GM12892 (cell line): ENCODE results near the gene WDR70.

Source experiments
- POLR2A ChIP-seq: IDR thresholded peaks from 2 replicates; pipeline ENCODE4 v1.6.1; 2011; ENCODE audit warnings: low read depth, low read length, control low read depth
- POLR2AphosphoS5 ChIP-seq: IDR thresholded peaks from 2 replicates; pipeline ENCODE4 v1.6.1; 2011; ENCODE audit warnings: low read depth, low read length, control low read depth
- TAF1 ChIP-seq: IDR thresholded peaks from 2 replicates; pipeline ENCODE4 v1.6.1; 2011; ENCODE audit warnings: low read depth, mild to moderate bottlenecking, control low read depth, low read length, borderline replicate concordance

DNA sequence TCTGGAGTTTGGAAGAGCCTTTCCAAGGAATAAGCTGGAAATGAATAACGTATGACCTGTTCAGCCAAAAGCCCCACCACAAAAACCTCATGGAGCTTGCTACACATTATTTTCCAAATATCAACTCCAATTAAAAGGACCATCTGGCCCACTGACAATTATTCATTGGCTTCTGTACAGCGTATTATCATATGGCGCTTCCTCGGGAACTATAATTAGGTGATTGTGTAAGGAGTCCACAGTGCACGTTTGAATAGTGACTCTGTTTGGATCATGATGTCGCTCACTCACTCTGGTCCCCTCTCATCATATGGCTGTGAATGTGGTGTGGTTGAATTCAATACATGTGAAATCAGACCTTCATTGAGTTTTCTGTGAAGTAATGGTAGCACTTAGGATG is 408.6 kb downstream of the WDR70 start:
- TF ChIP-seq POLR2AphosphoS5 (no peak), TAF1 (no peak), POLR2A (no peak)
